HepG2 (cell line): ENCODE measurements around the gene AK4. TPM values are rescaled to one million over a fixed set of nuclear protein-coding genes. Genes with fewer than 3 reads are reported as not detected.

Experiments used
- ATAC-seq: fragments of 200-7000 bp; cut with Tn5 transposase; 3 replicates; pipeline ENCODE4 v1.9.1; 2020; ENCODE audit warnings: mild to moderate bottlenecking, moderate library complexity
- BruUV-seq: library from RNA; stranded (reverse); fragments of 400-500 nt; replicated peaks from 2 replicates; lab custom pipeline; 2021; lab: Mats Ljungman, UMichigan
- CTCF ChIA-PET: fragments of 300-600 bp; formaldehyde crosslinking; extraction: SDS; loops from one replicate; lab custom pipeline; 2021; ENCODE audit warnings: low total read pairs, inconsistent platforms, low intra/inter-chr PET ratio; lab: Yijun Ruan, JAX
- POLR2A ChIA-PET: fragments of 350-600 bp; sonication (Branson Sonifier 250); formaldehyde crosslinking; loops from one replicate; lab custom pipeline; 2020; ENCODE audit warnings: antibody characterized with exemption, inconsistent platforms; lab: Yijun Ruan, JAX
- DNase-seq: peaks from one replicate; pipeline ENCODE4 v3.0.0-alpha.2; 2015; ENCODE audit warnings: low spot score
- FAIRE-seq: peaks from 3 replicates; lab custom pipeline; 2011; peaks lifted over from hg19 to GRCh38; lab: Jason Lieb, UNC
- H2AFZ ChIP-seq: one replicate; pipeline ENCODE4 v1.6.1; 2011; ENCODE audit warnings: low read length, inconsistent platforms
- H3K27ac ChIP-seq: fragments of 300-600 bp; 3 replicates; pipeline ENCODE4 v1.8.0; 2011; ENCODE audit warnings: mixed run types, mild to moderate bottlenecking, mixed read lengths, low read length, inconsistent platforms; ENCODE audit not compliant: insufficient read depth; ENCODE audit errors: extremely low read length
- H3K27me3 ChIP-seq, 2 experiments: fragments of 200-600 bp in 1 of 2; 2 replicates in 1 of 2; 3 replicates in 1 of 2; pipeline versions ENCODE4 v1.6.0 to v1.8.0; 2011; ENCODE audit warnings: low read length in 2 of 2, mild to moderate bottlenecking in 2 of 2, moderate library complexity in 2 of 2, inconsistent platforms in 1 of 2; ENCODE audit not compliant: insufficient read depth in 2 of 2, control insufficient read depth in 1 of 2
- H3K36me3 ChIP-seq, 2 experiments: fragments of 200-600 bp in 1 of 2; replicated peaks in 1 of 2; 2 replicates in 1 of 2; 3 replicates in 1 of 2; pipeline versions ENCODE4 v1.5.1 to v1.8.0; 2011; ENCODE audit warnings: low read length in 2 of 2, inconsistent platforms in 1 of 2; ENCODE audit not compliant: insufficient read depth in 2 of 2, control insufficient read depth in 1 of 2
- H3K4me1 ChIP-seq: 2 replicates; pipeline ENCODE4 v1.5.1; 2012; ENCODE audit warnings: low read length, inconsistent platforms; ENCODE audit not compliant: insufficient read depth
- H3K4me2 ChIP-seq: 2 replicates; pipeline ENCODE4 v1.6.0; 2011; ENCODE audit warnings: low read depth, low read length, inconsistent platforms
- H3K4me3 ChIP-seq, 3 experiments: fragments of 200-600 bp in 1 of 3; sonication (generic), shearing (Covaris generic) in 1 of 3; replicated peaks in 1 of 3; 2 replicates each; pipeline ENCODE4 v1.5.1; 2011 to 2016; ENCODE audit warnings: low read length in 3 of 3, inconsistent platforms in 2 of 3, low read depth in 2 of 3, mild to moderate bottlenecking in 2 of 3, control low read depth in 1 of 3, mixed read lengths in 1 of 3; ENCODE audit not compliant: insufficient read depth in 1 of 3
- H3K79me2 ChIP-seq: one replicate; pipeline ENCODE4 v1.6.1; 2011; ENCODE audit warnings: low read length, inconsistent platforms; ENCODE audit not compliant: insufficient read depth
- H3K9ac ChIP-seq: 2 replicates; pipeline ENCODE4 v1.6.0; 2011; ENCODE audit warnings: mild to moderate bottlenecking, low read depth, low read length, inconsistent platforms; ENCODE audit not compliant: insufficient read depth
- H3K9me3 ChIP-seq: 2 replicates; pipeline ENCODE4 v1.5.1; 2012; ENCODE audit warnings: mild to moderate bottlenecking, low read length
- H4K20me1 ChIP-seq: 2 replicates; pipeline ENCODE4 v1.6.0; 2011; ENCODE audit warnings: inconsistent platforms, mild to moderate bottlenecking, low read length, moderate library complexity; ENCODE audit not compliant: insufficient read depth
- ARNT2 ChIP-seq: sonication (generic); formaldehyde crosslinking; IDR thresholded peaks from 2 replicates; pipeline ENCODE4 v1.8.0; 2022; ENCODE audit warnings: mild to moderate bottlenecking, low read depth, missing genetic modification reagents, moderate library complexity
- CENPT ChIP-seq: sonication (generic); formaldehyde crosslinking; IDR thresholded peaks from 2 replicates; pipeline ENCODE4 v1.8.0; 2022; ENCODE audit warnings: low read depth, mild to moderate bottlenecking, moderate library complexity, missing genetic modification reagents
- DRAP1 ChIP-seq: IDR thresholded peaks from 2 replicates; pipeline ENCODE4 v1.6.1; 2016; ENCODE audit warnings: missing genetic modification reagents, missing compliant biosample characterization
- ETS1 ChIP-seq: sonication (generic); formaldehyde crosslinking; IDR thresholded peaks from 2 replicates; pipeline ENCODE4 v1.4.0; 2020; ENCODE audit warnings: missing genetic modification reagents
- FOSL2 ChIP-seq: sonication (generic); formaldehyde crosslinking; IDR thresholded peaks from 2 replicates; pipeline ENCODE4 v1.4.0; 2020; ENCODE audit warnings: missing genetic modification reagents
- TOPORS ChIP-seq: sonication (generic); formaldehyde crosslinking; IDR thresholded peaks from 2 replicates; pipeline ENCODE4 v1.8.0; 2023; ENCODE audit warnings: mild to moderate bottlenecking, missing genetic modification reagents
- ZMYM2 ChIP-seq: sonication (generic); formaldehyde crosslinking; IDR thresholded peaks from 2 replicates; pipeline ENCODE4 v1.8.0; 2022; ENCODE audit warnings: mild to moderate bottlenecking, missing genetic modification reagents
- WGBS: methylation state at CpG from one replicate; pipeline ENCODE4 v1.1.6; 2017; ENCODE audit warnings: low lambda C conversion rate; 5-methylcytosine and 5-hydroxymethylcytosine counted together
- in situ Hi-C: cut with HindIII; loops from 2 replicates; pipeline ENCODE4 v1.10.0; 2017; ENCODE audit warnings: low pct_unique_long_range_greater_than_20kb; ENCODE audit not compliant: extremely low pct_ligation_motif_present
- intact Hi-C: fragments of 100-400 bp; cut with micrococcal nuclease; formaldehyde crosslinking; loops from one replicate; pipeline ENCODE4 v1.10.0; 2022; ENCODE audit not compliant: unreplicated experiment
- polyA plus RNA-seq, 8 experiments: library from polyadenylated mRNA; depleted of rRNA in 3 of 8; stranded (reverse) in 7 of 8; unstranded in 1 of 8; fragments of >200 nt; fragmentation: Illumina TruSeq in 4 of 8; extraction: Trizol in 4 of 8; gene quantifications; 2 replicates each; pipeline versions ENCODE4 v1.2.1 to v1.2.3, GENCODE V29; 2011 to 2016; ENCODE audit warnings: low read depth in 4 of 8, missing spikeins in 1 of 8, mixed read lengths in 1 of 8; ENCODE audit not compliant: insufficient read depth in 1 of 8
- small RNA-seq, 3 experiments: library from RNA; depleted of rRNA; stranded (forward); fragments of <200 nt; gene quantifications; one replicate each; pipeline ENCODE3, GENCODE V24; 2012; ENCODE audit warnings: low read depth in 2 of 3, low replicate concordance in 1 of 3; ENCODE audit not compliant: insufficient read length in 3 of 3, insufficient read depth in 2 of 3
- total RNA-seq, 5 experiments: library from RNA; depleted of rRNA; stranded (reverse); fragments of >200 nt; fragmentation: Illumina TruSeq; extraction: Trizol; gene quantifications; 2 replicates each; pipeline ENCODE4 v1.2.3, GENCODE V29; 2016; ENCODE audit warnings: low read depth in 1 of 5
- TF ChIP-seq, protein P1 (sequence below): IDR thresholded peaks from 2 replicates; pipeline ENCODE4 v1.6.1; 2016; ENCODE audit warnings: low read depth, borderline replicate concordance
- TF ChIP-seq, protein P2 (sequence below): sonication (generic); formaldehyde crosslinking; IDR thresholded peaks from 2 replicates; pipeline ENCODE4 v1.5.1; 2020; ENCODE audit warnings: missing genetic modification reagents, mild to moderate bottlenecking, borderline replicate concordance

The AK4 gene
- total and polyA plus RNA-seq, 2 of the 13 experiments (the other 11 are each of a cell fraction or from before 2014, with no cell fraction given): 110 to 160 TPM

GRCh38 chr1:65279070-65279779, 131.2 kb downstream of the AK4 start:
- POLR2A ChIA-PET: no interaction called here
- no TSS peak for BruUV-seq
- Histone ChIP-seq H4K20me1 (no peaks in the 10 kb centered on the region), H3K36me3 (no peaks in the 10 kb centered on the region), H3K9ac (no peak overlapping the region), H3K27me3 (no peaks in the 10 kb centered on the region), H3K4me1 (no peaks in the 10 kb centered on the region), H3K27ac (no peak overlapping the region), H2AFZ (no peak overlapping the region), H3K4me3 (no peak overlapping the region), H3K4me2 (no peak overlapping the region), H3K79me2 (no peaks in the 10 kb centered on the region), H3K9me3 (no peaks in the 10 kb centered on the region)
- TF ChIP-seq TOPORS (CRISPR knock-in tag) (no peak), CENPT (CRISPR knock-in tag) (no peak), ETS1 (CRISPR knock-in tag) (no peak), DRAP1 (CRISPR knock-in tag) (no peak), FOSL2 (CRISPR knock-in tag) (no peak), ARNT2 (no peak), ZMYM2 (CRISPR knock-in tag) (no peak)
- TF ChIP-seq, protein P1, sequence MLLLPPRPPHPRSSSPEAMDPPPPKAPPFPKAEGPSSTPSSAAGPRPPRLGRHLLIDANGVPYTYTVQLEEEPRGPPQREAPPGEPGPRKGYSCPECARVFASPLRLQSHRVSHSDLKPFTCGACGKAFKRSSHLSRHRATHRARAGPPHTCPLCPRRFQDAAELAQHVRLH: no peak
- TF ChIP-seq, protein P2, sequence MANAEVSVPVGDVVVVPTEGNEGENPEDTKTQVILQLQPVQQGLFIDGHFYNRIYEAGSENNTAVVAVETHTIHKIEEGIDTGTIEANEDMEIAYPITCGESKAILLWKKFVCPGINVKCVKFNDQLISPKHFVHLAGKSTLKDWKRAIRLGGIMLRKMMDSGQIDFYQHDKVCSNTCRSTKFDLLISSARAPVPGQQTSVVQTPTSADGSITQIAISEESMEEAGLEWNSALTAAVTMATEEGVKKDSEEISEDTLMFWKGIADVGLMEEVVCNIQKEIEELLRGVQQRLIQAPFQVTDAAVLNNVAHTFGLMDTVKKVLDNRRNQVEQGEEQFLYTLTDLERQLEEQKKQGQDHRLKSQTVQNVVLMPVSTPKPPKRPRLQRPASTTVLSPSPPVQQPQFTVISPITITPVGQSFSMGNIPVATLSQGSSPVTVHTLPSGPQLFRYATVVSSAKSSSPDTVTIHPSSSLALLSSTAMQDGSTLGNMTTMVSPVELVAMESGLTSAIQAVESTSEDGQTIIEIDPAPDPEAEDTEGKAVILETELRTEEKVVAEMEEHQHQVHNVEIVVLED (CRISPR knock-in tag): no peak
- in situ Hi-C loops (no loop called here), intact Hi-C loops (no loop called here)
- CTCF ChIA-PET: no interaction called here
- ATAC-seq (no peak), DNase-seq (no peak), FAIRE-seq (no peak)
- 62% methylated on average over 5 of the region's 5 CpGs for WGBS

Small RNA genes lying within 50 kb of the gene (small RNA-seq; reads per million reads assigned to genes)
- gene RPS29P7: 0 reads per million in 3 experiments

Other genes starting within 250 kb of the AK4 start
- 42.4 and 56.1 TPM in 2 replicates for gene JAK1, start 181.7 kb upstream of the AK4 start, total RNA-seq (2016; rRNA removed; fragmentation: Illumina TruSeq; extraction: Trizol)
- gene JAK1, start 181.7 kb upstream of the AK4 start, polyA plus RNA-seq (2011; rRNA removed): 23.9 and 24.5 TPM in 2 replicates
- gene DNAJC6, start 161.3 kb downstream of the AK4 start, total RNA-seq (2016; rRNA removed; fragmentation: Illumina TruSeq; extraction: Trizol): 0.80 and 1.0 TPM in 2 replicates
- gene DNAJC6, start 161.3 kb downstream of the AK4 start, polyA plus RNA-seq (2011; rRNA removed): 1.6 and 1.7 TPM in 2 replicates